RKO (cell line): ENCODE data around the gene ZFP91.

Experiments used
- DNase-seq: peaks from one replicate; pipeline ENCODE4 v3.0.0-alpha.2; 2016; ENCODE audit warnings: low spot score

Gene ZFP91

DNA sequence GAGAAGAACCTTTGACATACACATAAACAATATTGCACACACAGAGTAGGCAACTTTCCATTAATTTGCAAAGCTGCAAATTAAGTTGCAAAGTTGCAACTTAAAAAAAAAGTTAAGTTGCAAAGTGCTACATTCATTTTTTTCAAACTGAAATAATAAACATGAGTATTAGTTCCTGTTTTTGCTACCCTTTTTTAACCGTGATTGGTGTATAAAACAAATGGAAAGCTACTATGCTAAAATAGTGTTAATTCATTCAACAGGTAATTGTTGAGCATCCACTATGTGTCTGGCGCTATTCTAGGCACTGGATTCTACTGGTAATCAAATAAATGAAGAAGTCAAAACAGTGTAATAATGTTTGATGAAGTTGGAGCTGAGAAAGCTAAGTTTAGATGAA is 8.1 kb downstream of the ZFP91 start:
- no peak for DNase-seq

DNA sequence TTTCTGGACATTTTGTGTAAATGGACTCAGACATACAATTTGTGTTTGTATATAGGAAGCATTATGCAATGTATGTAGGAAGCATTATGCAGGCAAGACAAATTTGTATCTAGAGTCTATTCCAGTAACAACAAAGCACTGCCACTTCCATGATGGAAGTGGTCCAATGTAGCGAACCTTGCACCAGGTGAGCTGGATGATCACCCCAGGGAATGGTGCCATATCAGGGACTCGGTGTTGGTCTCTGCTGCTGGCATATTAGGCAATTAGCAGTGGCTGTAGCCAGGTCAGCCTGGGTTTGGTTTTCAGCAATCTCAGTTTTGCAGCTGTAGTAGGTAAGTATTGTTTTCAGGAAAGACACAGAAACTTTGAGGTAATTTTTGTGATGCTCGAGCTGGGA is 12.8 kb downstream of the ZFP91 start:
- DNase-seq: no peak

DNA sequence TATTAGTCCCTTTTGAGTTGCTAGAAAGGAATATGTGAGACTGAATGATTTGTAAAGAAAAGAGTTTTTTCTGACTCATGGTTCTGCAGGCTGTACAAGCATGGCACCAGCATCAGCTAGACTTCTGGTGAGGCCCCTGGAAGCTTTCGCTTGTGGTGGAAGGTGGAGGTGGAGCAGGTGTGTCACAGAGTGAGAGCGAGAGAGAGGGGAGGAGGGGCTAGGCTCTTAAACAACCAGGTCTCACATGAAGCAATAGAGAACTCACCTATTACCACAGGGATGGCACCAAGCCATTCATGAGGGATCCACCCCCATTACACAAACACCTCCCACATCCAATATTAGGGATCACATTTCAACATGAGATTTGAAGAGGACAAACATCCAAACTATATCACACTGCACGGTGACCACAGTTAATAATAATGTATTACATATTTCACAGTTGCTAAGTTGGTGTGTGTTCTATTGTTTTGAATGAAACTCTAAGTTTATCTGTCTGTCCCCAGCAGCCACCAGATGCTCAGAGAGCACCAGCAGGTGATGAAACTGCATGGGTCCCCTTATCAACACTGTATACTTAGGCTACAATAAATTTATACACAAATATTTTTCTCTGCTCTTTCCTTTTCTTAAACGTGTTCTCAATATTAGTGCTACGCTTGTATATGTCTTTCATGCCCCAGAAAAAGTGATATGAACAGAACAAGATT is 14.1 kb downstream of the ZFP91 start:
- DNase-seq: no peak

DNA sequence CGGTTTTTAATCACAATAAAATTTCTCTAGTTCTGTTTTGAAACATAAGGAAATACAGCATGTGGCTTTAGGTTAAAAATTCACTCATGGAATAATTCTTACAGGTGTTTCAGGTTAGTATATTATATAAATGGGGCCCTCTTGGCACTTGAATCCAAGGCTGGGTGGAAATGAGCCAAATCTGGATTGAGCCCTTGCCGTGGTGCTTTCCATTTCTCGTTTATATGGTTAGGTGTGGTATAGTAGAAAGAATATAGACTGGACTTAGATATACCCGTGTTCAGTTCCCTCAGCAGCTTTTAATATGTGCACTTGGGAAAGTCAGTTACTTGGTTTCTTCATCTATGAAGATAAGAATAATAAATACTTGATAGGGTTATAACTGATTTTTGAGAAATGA is 16.0 kb downstream of the ZFP91 start:
- no peak for DNase-seq

DNA sequence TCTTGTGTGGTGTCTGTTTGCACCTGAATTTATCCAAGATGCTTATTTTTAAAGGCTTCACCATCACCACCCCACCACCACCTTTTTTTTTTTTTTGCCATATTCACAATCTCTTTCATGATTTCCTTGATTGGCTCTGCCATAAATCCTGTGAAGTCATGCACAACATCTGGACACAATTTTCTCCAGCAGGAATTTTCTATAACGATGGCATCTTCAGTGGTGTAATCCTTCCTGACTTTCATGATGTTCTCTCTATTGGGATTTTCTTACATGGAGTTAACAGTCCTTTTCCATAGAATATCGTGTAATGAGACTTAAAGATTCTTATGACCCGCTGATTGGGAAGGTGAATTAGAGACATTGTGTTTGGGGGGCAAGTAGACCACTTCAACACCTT is 17.8 kb downstream of the ZFP91 start:
- no peak for DNase-seq

DNA sequence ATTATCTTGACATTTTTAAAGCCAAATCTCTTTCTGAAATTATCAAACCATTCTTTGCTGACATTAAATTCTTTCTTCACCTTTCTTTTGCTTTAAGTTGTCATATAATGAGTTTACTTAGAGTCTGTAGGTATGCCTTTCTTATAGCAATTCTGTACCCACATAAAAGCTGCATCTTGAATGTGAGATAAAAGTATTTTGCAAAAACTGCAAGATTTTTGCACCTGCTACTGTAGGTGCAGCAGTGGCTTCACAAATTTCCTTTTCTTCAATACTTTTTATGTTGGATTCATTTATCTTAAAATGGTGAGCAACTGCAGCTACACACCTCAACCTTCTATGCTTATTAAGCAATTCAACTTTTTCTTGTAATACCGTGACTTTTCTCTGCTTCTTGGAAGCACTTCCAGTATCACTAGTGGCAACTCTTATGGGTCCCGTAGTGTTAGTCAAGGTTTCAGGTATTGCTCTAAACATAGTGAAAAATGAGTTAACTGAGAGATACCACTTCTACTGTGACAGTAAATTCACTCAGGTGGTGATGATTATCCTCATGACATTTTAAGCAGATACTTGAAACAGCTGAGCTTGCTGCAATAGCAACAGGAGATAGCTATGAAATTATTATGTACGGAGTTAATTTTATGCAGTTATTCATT is 18.8 kb downstream of the ZFP91 start:
- no peak for DNase-seq

DNA sequence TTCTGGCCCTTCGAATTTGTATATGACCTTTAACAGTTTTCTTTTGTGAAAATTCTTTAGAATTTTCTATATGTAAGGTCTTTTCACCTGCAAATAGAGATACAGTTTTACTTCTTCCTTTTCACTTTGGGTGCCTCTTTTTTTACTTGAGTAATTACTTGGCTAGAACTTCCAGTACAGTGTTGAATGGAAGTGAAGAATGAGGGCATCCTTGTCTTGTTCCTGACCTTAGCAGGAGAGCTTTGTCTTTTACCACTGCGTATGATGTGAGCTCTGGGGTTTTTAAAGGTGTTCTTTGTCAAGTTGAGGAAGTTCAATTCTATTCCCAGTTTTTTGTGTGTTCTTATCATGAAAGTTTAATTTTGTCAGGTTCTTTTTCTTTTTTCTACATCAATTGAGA is 21.6 kb downstream of the ZFP91 start:
- no peak for DNase-seq

DNA sequence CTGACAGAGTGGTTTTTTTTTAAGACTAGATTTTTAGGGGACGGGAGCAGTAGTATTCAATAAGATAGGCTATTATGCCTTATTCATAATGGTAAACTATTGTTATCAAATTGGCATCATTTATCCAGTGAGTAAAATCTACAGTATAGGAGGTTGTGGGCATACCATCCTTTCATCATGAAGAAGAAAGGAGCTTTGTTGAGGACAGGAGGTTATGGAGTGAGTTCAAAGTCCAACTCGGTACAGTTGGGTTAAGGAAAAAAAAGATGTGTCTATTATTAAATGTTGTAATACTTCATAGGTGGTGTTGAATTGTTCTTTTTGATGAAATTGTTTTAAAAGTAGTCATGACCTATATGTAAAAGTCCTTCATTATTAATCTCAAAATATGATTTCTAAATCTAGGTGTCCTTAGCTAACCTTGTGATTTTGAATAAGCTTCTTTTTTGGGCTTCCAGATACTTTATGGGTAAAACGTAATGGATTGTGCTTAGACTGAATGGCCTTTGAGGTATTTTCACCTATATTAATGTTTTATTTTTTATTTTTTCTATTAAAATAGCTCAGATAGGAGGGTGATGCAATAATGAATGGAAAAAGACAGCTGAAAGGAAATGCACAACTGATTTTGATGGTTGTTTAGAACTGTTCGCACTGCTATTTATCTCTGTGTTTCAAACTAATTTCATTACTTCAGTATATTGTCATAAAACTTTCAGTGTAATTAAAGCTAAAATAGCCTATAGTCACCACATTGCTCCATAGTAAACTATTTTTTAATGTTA is 28.3 kb downstream of the ZFP91 start:
- DNase-seq: no peak

DNA sequence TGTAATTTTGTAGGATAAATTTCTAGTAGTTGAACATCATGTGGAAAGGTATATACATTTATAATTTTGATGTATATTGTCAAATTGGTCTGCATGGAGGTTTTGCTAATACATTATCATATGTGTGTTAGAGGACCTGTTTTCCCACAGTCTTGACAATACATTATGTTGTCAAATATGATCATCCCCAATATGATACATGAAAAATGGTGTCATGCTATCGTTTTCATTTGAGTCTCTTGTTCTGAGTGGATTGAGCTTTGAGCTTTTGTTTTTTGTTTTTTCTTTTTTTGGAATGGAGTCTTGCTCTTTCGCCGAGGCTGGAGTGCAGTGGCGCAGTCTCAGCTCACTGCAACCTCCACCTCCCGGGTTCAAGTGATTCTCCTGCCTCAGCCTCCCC is 29.5 kb downstream of the ZFP91 start:
- no peak for DNase-seq

DNA sequence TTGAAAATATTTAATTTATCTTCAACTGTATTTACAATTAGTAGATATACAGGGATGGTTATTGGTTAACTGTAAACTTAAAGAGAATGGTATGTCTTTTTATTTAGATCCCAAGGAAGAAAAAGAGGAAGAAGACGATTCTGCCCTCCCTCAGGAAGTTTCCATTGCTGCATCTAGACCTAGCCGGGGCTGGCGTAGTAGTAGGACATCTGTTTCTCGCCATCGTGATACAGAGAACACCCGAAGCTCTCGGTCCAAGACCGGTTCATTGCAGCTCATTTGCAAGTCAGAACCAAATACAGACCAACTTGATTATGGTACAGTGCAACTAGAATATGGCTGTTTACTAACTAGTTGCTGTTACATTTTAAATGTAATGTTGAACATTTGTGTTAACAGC is 30.9 kb downstream of the ZFP91 start:
- DNase-seq: no peak

DNA sequence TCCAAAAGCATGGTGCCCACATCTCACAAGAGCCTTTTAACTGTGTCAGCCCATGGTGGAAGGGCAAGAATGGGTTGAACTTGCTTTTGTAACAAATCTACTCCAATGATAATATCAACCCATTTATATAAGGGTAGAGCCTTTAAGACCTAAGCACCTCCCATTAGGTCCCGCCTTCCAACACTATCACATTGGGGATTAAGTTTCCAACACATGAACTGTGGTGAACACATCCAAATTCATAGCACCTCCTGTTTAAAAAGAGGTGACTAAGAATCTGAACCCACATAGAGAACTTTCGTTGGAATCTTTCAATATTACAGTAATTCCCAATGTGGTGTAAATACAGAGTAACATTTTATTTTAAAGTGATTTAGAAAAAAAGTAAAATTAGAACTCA is 34.4 kb downstream of the ZFP91 start:
- no peak for DNase-seq

DNA sequence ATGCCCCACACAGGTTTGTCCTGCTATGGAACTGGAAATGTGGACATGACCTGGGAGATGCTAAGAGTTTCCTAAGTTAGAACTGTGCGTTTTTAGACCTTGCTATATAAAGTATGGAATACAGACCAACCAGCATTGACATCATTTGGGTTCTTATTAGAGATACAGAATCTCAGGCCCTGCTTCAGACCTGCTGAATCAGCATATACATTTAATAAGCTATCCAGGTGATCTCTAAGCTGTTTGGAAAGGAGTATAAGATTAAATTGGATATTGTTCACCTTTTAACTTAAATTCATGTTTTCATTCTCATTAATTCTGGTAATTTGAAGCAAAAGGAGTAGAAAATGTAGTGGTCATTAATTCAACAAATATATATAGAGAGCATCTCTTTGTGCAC is 36.7 kb downstream of the ZFP91 start:
- no peak for DNase-seq

DNA sequence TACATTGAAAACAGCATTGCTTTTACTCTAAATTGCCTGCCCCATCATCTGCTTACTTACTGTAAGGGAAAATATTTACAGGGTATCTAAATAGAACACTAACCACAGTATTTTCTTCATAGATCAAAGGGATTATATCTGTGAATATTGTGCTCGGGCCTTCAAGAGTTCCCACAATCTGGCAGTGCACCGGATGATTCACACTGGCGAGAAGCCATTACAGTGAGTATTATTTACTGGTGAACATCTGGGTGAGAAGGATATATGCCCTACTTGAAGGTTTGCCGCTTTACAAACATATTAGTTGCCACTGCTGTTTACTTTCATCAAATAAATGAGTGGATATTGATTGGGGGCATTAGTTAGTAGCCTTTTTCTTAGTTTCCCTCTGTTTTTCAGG is 37.7 kb downstream of the ZFP91 start:
- DNase-seq: peak; percentile 52

DNA sequence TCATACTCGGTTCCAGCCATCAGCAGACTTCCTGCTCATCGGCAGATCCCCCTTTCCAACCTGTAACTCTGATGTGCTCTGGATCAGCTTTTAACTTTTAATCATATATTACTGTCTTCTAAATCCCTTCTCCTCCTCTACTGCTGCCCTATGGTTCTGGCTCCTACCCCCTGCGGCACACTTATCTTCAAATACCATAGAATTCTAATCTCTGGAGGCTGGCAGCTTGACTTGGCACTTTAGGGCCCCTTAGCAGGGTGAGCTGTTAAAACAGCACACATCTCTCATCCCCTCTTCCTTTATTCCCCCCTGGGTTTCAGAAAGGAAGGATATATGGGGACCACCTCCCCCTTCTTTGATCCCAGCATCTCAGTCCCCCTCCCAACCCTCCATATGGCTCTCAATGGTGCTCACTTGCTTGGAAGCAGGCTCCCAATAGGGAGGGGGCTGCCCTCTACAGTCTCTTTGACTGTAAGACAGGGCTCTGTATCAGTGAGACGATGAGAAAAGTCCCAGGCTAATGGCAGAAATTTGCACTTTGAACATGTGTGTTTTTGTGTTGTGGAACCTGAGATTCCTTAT is 39.2 kb downstream of the ZFP91 start:
- DNase-seq: no peak

DNA sequence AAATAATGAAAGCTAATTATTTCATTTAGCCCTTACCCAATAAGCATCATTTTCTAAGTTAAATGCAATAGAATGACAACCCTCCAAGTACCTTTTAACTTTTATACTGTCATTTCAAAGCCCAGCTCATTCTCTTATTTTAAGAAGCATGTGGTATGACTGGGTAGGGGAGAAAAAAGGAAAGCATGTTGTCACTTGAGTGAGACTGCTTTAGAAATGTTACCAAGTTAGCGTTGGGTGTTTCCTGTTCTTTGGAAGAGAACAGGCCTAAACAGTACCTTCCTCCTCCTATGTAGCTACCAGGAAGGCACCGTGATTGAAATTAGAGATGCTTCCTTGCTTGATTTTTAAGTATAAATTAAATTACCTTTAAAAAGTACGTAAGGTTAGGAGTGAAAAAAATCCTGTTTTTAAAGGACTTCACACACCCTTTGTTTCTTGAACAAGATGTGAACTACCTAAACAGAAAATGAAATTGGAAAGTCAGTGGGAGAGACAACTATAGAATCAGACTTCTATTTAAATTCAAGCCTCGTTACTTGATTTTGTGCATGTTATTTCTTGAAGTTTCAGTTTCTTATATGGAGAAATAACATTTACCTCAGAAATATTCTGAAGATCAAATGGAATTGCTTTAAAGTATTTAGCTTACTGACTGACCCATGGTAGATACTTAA is 42.9 kb downstream of the ZFP91 start:
- no peak for DNase-seq

DNA sequence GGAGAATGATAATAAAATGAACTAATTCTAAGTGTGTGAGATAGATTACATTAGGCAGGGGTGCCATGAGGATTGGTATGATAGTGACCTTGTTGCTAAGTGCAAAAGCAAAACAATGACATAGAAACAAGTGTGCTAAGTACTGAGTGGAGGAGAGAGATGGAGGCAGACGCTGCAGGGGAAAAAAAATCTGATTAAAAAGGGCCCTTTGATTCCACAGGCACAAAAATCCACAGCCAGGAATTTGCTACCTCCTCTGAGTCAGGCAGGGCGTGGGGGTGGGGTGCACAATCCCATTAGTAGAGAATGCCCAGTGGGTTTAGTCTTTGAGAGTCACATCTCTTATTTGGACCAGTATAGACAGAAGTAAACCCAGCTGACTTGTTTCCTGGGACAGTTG is 43.5 kb downstream of the ZFP91 start, which contains the start of gene CNTF:
CNTF (plus strand) TSS at position 322 of the 400 bp plus-strand sequence. CDS start 88 bp downstream, outside the sequence.
- DNase-seq: no peak

DNA sequence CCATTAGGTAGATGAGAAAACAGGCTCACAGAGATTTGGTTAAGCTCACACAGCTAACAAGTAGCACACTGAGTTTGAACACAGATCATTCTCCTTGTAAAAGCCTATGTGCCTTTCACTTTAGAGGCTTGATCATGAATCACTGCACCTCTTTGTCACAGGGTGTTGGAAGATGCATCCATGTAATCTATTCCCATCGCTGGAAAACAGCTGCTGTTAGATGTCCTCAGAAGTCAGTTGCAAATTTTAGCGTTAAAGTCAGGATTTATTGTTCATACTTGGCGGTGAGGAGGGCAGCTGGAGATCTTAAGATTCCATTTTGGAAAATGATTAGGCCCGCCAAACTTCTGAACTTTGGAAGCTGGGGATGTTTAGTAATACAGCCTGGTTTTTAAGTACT is 46.2 kb downstream of the ZFP91 start:
- DNase-seq: no peak

DNA sequence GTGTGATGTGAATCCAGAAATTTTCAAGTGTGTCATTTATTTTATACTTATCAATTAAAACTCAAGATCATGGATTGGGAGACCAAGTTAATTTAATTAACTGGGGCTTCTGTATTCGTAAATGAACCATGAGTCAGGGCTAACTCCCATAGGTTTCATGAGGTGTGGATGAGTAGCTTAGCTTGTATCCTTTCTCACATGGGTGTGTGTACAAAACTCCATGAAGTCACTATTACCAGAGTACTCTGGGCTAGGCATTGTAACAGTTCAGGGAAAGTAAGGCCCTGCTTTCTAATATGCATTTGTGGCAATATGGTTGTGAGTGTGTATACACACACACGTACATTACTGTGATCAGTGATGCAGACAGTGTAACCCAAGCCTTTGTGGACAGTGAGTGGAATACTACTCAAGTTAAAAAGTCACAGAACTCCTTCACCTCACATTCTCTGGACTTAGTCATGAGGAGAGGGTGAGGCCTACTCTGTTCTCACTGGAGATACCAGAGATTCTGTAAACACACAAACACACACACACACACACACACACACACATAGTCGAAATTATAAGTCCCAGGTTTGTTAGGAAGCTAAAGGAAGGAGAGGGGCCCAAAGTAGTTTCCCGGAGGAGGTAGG is 47.1 kb downstream of the ZFP91 start:
- DNase-seq: no peak

DNA sequence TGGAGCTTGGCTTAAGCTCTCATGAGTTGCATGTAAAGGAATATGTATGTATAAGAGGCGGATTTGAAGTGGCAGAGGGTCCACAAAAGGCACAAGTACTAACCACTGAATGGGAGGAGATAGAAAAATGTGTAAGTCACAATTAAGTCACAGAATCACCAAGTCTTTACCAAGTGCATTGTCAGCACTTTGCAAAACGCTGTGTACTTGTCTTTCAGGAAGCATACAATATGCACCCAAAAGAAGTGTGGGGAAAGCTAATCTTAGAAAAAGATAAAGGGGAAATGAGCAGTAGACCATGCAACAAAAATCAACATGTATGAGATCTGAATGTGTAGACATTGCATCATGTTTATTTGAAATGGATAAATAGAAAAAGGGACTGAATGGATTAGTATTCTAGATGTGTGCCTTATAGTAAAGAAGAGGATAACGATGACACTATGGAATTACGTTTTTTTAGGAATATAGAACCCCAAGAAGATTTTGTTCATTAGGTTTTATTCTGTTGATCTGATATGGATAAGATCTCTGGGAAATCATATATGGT is 48.1 kb downstream of the ZFP91 start:
- DNase-seq: no peak

DNA sequence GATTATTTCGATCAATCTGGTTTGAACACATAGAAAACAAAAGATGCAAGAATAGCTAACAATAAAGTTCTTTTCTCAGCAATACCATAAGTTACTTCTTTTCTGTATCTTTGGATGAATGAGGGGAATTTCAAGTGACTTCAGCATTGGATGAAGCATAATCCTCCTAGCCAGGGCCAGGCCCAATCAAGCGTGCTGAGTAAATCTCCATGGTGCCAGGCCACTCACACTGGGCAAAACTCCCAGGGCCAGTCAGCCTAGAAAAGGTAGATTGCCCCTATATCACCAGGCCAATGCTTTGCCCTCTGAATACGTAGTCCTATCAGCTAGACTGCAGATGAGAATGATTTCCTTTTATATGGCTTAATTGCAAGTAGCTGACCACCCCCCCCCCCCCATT is 49.6 kb downstream of the ZFP91 start:
- no peak for DNase-seq

DNA sequence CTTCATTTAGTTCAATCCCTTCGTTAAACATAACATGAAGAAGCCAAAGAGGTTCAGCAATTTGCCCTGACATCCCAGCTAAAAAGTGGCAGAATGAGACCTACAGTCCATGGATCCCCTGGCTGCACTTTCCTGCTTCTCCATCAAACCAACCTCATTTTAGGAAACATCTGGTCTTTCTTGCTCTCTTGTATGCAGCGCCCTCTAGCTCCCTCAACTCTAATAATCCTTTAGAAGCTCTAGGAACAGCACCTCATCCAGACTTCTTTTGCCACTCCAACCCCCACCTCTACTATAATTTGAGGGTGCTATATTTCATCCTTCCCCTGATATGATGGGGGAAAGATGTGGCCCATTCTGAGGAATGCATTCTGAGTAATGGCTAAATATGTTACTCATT is 51.0 kb downstream of the ZFP91 start:
- peak; percentile 72 for DNase-seq
